NK-92 treated with Interleukin-12 subunit alpha and Interleukin-12 subunit beta, amount 100 ng/mL, for 24 hours (cell line): Measurements from ENCODE around the gene CFAP46.
"Not testable (repeated sequence)": the region's sequence is repeated elsewhere in the genome, so short reads cannot be mapped to it uniquely, and the experiment has no call there.

Experiments used
- DNase-seq: peaks from one replicate; lab custom pipeline; 2025; lab: John Stamatoyannopoulos, UW

The CFAP46 gene

GRCh38 chr10:132788180-132788830, 154.1 kb downstream of the CFAP46 start:
- DNase-seq: no peak

GRCh38 chr10:132787495-132788179, 154.7 kb downstream of the CFAP46 start:
- DNase-seq: no peak

GRCh38 chr10:132786884-132787494, 155.4 kb downstream of the CFAP46 start:
- no peak for DNase-seq

DNA sequence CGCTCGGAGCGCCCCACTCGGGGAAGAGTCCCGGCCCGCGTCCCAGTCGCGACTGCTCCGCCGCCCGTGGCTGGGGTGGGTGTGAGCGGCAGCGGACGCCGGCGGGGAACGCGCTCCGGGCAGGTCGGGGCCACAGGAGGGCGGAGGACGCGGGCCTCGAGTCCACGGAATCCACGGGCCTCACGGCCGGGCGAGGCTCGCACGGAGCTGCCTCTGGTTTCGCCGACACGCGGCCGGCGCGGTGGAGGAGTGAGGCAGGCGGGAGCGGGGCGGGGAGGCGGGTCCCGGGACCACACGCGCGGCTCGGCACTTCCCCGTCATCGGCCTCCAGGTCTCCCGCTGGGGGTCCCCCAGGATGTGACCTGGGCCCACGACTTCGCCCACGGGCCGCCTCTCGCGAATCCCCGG, 155.9 kb downstream of the CFAP46 start:
- no peak for DNase-seq

GRCh38 chr10:132785723-132786475, 156.5 kb downstream of the CFAP46 start, which contains the start of gene NKX6-2:
Gene NKX6-2 (minus strand): TSS chr10:132786147. CDS start chr10:132785948, 199 bp downstream.
- DNase-seq: no peak

- no peak for DNase-seq
Measured at GRCh38 chr10:132784866-132785722, 157.3 kb downstream of the CFAP46 start.

DNA sequence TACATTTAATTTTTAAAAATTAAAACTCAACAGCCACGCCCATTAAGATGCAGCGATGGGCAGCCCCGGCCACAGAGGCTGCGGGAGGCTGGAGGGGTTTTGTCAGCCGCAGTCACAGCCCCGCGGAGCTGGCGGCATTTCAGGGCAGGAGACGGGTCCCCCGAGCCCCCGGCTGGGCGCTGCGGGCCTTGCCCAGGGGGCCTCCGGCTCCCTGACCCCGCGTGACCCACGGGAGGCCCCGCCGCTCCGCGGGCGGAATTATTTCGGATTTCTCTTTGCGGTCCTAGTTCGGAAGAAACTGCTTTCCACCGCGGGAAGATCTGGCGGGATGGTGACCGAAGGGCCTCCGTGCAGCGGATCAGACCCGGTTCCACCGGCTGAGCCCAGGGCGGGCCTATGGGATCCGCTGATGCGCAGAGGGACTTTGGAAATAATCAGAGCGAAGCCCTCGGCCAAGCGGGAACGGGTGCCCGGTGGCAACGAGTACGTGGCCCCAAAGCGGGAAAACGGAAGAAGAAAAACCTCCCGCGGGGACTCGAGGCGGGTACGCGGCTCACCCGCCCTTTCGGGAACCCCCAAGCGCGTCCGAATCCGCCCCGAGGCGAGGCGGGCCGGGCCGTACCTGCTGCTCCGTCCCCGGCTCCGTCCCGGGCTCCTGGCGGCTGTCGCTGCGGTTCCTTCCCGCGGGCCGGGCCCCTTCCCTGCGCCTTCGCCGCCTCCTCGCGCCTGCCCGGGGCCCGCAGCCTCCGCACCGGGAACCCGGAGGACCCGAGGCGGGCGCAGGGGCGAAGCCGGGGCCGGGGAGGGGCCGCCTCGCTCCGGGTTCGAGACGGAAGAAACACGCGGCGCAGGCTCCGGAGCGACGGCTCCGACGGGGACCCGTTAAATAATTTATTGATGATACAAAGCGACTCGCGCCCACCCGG, 158.2 kb downstream of the CFAP46 start:
- DNase-seq: no peak

GRCh38 chr10:132783165-132783939, 159.0 kb downstream of the CFAP46 start:
- DNase-seq: no peak

- no peak for DNase-seq
Measured at GRCh38 chr10:132781556-132781955, 160.8 kb downstream of the CFAP46 start.

GRCh38 chr10:132780356-132780755, 162.0 kb downstream of the CFAP46 start:
- no peak for DNase-seq

GRCh38 chr10:132779549-132780294, 162.6 kb downstream of the CFAP46 start:
- no peak for DNase-seq

GRCh38 chr10:132777441-132777840, 164.9 kb downstream of the CFAP46 start:
- DNase-seq: no peak

GRCh38 chr10:132776821-132777220, 165.5 kb downstream of the CFAP46 start:
- DNase-seq: no peak

DNA sequence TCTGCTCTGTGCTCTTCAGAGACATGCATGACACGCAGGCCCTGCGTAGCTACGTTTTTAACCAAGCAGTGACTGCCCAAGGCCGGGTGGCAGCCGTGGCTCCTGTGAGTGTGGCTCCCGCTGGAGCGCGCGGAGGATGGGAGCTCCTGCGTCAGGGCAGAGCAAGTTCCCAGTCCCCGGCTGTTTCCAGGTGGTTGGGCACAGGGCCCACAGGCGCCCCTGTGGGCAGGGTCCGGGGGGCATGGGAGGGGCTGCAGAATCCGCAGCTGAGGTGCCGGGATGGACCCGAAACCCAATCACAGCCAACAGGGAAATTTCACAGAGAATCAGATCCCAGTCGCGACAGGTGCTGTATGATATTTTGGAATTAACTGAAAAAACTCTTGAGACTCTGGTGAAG, 166.2 kb downstream of the CFAP46 start:
- DNase-seq: no peak

DNA sequence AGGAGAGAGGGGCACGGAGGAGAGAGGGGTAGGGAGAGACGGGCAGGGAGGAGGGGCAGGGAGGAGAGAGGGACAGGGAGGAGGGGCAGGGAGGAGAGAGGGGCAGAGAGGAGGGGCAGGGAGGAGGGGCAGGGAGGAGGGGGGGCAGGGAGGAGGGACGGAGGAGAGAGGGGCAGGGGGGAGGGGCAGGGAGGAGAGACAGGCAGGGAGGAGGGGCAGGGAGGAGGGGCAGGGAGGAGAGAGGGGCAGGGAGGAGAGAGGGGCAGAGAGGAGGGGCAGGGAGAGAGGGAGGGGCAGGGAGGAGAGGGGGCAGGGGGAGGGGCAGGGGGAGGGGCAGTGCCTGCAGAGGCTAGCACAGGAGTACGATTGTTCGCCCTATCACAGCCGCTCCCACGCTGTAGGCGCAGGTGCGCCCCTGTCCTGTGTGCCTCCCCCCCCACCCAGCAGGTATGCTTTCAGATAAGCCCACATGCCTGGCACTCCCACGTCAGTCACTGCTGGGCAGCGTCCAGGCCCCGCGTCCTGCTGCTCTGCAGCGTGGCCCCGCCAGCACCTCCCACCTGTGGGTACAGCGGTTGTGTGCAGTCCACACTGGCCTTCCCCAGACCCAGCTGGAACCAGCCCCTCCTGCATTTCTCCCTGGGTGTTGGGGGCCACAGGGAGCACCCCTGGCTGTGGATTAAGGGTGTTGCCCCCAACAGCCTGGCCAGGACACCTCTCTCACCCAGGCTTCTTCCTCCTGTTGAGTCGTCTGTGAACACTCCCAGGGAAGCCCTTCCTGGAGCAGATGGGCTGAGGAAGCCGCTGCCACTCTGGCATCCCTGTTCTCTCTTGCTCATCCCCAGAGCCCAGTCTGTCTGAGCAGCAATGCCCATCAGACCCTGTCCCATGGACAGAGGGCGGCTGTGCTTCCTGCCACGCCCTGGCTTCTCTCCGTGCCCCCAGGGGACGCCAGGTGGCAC, 167.2 kb downstream of the CFAP46 start:
- no peak for DNase-seq

DNA sequence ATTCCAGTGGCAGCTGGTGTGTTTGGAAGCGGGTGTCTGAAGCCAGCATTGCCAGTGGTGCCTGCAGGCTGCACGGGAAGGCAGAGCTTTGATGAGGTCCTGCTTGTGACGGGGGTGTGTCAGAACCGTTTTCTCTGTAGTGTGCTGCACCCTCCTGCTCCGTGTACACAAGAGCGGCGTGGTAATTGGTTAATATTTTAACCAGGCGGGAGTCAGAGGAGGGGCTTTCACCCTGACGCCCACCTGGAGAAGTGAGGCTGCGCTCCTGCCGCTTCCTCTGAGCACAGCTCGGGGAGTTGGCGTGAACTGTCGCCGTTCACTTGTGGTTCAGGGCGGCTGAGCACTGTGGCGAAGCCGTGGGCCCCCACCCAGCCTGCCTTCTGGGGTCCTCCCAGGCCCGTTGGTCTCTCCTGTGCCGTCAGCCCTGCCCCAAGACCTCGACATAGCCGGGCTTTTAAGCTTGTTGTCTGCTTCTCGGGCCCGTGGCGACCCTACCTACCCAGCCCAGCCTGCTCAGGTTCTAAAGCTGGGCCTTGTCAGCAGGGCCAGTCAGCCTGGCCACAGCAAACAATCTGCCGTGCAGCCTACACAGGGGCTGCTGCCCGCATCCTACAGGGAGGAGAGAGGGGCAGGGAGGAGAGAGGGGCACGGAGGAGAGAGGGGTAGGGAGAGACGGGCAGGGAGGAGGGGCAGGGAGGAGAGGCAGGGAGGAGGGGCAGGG, 168.0 kb downstream of the CFAP46 start:
- DNase-seq: no peak

DNA sequence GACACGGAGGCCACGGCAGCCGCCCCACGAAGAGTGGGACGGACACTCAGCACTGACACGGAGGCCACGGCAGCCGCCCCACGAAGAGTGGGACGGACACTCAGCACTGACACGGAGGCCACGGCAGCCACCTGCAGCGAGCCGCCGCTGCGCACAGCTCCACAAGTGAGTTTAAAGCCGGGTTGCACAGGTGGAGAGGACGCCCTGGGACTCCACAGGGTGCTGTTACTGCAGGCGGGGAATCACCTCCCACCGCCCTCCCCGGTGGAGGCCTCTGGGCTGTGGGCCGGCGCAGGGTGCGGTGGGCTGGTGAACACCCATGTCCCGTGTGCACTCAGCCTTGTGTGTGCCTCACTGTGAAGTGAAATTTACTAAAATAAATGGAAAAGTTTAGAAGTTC, 169.6 kb downstream of the CFAP46 start:
- not testable (repeated sequence) for DNase-seq
